Loucy (cell line): ENCODE measurements around the gene KLRK1.
"Not testable (repeated sequence)": the region's sequence is repeated elsewhere in the genome, so short reads cannot be mapped to it uniquely, and the experiment has no call there.

Experiments
- H2AFZ ChIP-seq: fragments of 200-600 bp; sonication (generic); 2 replicates; pipeline ENCODE4 v1.6.0; 2016; ENCODE audit warnings: antibody characterized with exemption, mild to moderate bottlenecking, low read length, moderate library complexity
- H3F3A ChIP-seq: fragments of 200-600 bp; 2 replicates; pipeline ENCODE4 v1.6.0; 2016; ENCODE audit warnings: antibody characterized with exemption, low read depth, mild to moderate bottlenecking
- H3K27me3 ChIP-seq: fragments of 200-600 bp; sonication (generic); 2 replicates; pipeline ENCODE4 v1.6.1; 2014; ENCODE audit warnings: low read length, mild to moderate bottlenecking; ENCODE audit not compliant: insufficient read depth, poor library complexity, severe bottlenecking
- H3K36me3 ChIP-seq: fragments of 200-600 bp; sonication (generic); 2 replicates; pipeline ENCODE4 v1.6.1; 2016; ENCODE audit warnings: low read length; ENCODE audit not compliant: insufficient read depth
- H3K4me1 ChIP-seq: fragments of 200-600 bp; sonication (generic); 2 replicates; pipeline ENCODE4 v1.5.1; 2014; ENCODE audit warnings: low read length, mild to moderate bottlenecking; ENCODE audit not compliant: insufficient read depth, poor library complexity, severe bottlenecking
- H3K4me2 ChIP-seq: fragments of 200-600 bp; sonication (generic); 2 replicates; pipeline ENCODE4 v1.6.0; 2014; ENCODE audit warnings: antibody characterized with exemption, low read length, low read depth, mild to moderate bottlenecking; ENCODE audit not compliant: poor library complexity, severe bottlenecking
- H3K4me3 ChIP-seq: fragments of 200-600 bp; sonication (generic); 2 replicates; pipeline ENCODE4 v1.5.1; 2014; ENCODE audit warnings: low read length, mild to moderate bottlenecking, mixed read lengths; ENCODE audit not compliant: poor library complexity, severe bottlenecking
- H3K79me2 ChIP-seq: fragments of 200-600 bp; sonication (generic); 2 replicates; pipeline ENCODE4 v1.6.1; 2014; ENCODE audit warnings: low read length; ENCODE audit not compliant: insufficient read depth
- H3K9ac ChIP-seq: fragments of 200-600 bp; sonication (generic); 2 replicates; pipeline ENCODE4 v1.6.0; 2014; ENCODE audit warnings: mild to moderate bottlenecking, low read depth, low read length, moderate library complexity; ENCODE audit not compliant: poor library complexity, severe bottlenecking
- H3K9me2 ChIP-seq: fragments of 200-600 bp; sonication (generic); replicated peaks from 2 replicates; pipeline ENCODE4 v1.6.1; 2016; ENCODE audit warnings: low read depth, low read length, mixed read lengths
- H3K9me3 ChIP-seq: fragments of 200-600 bp; sonication (generic); 2 replicates; pipeline ENCODE4 v1.6.1; 2014; ENCODE audit warnings: mild to moderate bottlenecking, antibody characterized with exemption, low read length, low read depth; ENCODE audit not compliant: insufficient read depth
- H4K20me1 ChIP-seq: fragments of 200-600 bp; sonication (generic); 2 replicates; pipeline ENCODE4 v1.6.0; 2014; ENCODE audit warnings: antibody characterized with exemption, low read length, mild to moderate bottlenecking; ENCODE audit not compliant: insufficient read depth, poor library complexity, severe bottlenecking
- CTCF ChIP-seq: fragments of 200-600 bp; sonication (generic); conservative IDR thresholded peaks from 2 replicates; pipeline ENCODE4 v1.5.1; 2014; ENCODE audit warnings: mild to moderate bottlenecking, antibody characterized with exemption, low read length
- EZH2phosphoT487 ChIP-seq: fragments of 200-600 bp; IDR thresholded peaks from 2 replicates; pipeline ENCODE4 v1.6.1; 2018; ENCODE audit warnings: antibody characterized with exemption, mild to moderate bottlenecking, moderate library complexity, borderline replicate concordance

Gene KLRK1

GRCh38 chr12:10384191-10384590 is 5.7 kb downstream of the KLRK1 start:
- Histone ChIP-seq H3F3A (no peaks in the 10 kb centered on the region), H2AFZ (no peak overlapping the region), H3K4me2 (no peak overlapping the region), H3K79me2 (no peaks in the 10 kb centered on the region), H3K9me3 (no peaks in the 10 kb centered on the region), H3K4me1 (peaks cover 12% of the 10 kb centered on the region), H3K27me3 (no peaks in the 10 kb centered on the region), H3K4me3 (no peak overlapping the region), H3K9ac (no peak overlapping the region), H3K9me2 (no peaks in the 10 kb centered on the region), H4K20me1 (no peaks in the 10 kb centered on the region), H3K36me3 (no peaks in the 10 kb centered on the region)
- TF ChIP-seq EZH2phosphoT487: no peak
- TF ChIP-seq CTCF: no peak

- H3K79me2 ChIP-seq: no peaks in the 10 kb centered on the region
- no peaks in the 10 kb centered on the region for H3F3A ChIP-seq
- H3K4me1 ChIP-seq: peaks cover 8% of the 10 kb centered on the region
- H3K9me2 ChIP-seq: no peaks in the 10 kb centered on the region
- no peaks in the 10 kb centered on the region for H4K20me1 ChIP-seq
- H2AFZ ChIP-seq: no peak overlapping the region
- no peaks in the 10 kb centered on the region for H3K27me3 ChIP-seq
- no peaks in the 10 kb centered on the region for H3K36me3 ChIP-seq
- no peak overlapping the region for H3K4me3 ChIP-seq
- no peak overlapping the region for H3K4me2 ChIP-seq
- no peaks in the 10 kb centered on the region for H3K9me3 ChIP-seq
- TF ChIP-seq CTCF (no peak), EZH2phosphoT487 (no peak)
- no peak overlapping the region for H3K9ac ChIP-seq
Measured at GRCh38 chr12:10381928-10382628, 7.8 kb downstream of the KLRK1 start.

DNA sequence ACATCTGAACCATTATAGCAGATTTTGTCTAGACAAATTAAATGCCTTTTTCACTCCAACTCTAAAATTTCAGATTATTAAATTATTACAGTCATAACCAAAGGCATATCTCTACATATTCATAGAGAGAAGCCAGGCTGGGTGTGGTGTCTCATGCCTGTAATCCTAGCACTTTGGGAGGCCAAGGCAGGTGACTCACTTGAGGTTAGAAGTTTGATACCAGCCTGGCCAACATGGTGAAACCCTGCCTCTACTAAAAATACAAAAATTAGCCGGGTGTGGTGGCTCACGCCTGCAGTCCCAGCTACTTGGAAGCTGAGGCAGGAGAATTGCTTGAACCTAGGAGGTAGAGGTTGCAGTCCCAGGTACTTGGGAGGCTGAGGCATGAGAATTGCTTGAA is 11.1 kb downstream of the KLRK1 start:
- not testable (repeated sequence) for H3K36me3 ChIP-seq, H3K9me3 ChIP-seq, H3K4me1 ChIP-seq, H3F3A ChIP-seq, H4K20me1 ChIP-seq, H3K4me2 ChIP-seq, H3K9ac ChIP-seq, H3K79me2 ChIP-seq, H2AFZ ChIP-seq, H3K9me2 ChIP-seq, H3K27me3 ChIP-seq, H3K4me3 ChIP-seq

- Histone ChIP-seq H3F3A (no peaks in the 10 kb centered on the region), H4K20me1 (no peaks in the 10 kb centered on the region), H3K4me1 (peaks cover 22% of the 10 kb centered on the region), H3K4me2 (no peak overlapping the region), H3K4me3 (no peak overlapping the region), H3K79me2 (no peaks in the 10 kb centered on the region), H3K36me3 (no peaks in the 10 kb centered on the region; the same call in 1 of the 2 replicates), H3K9me3 (no peaks in the 10 kb centered on the region), H3K9me2 (no peaks in the 10 kb centered on the region), H3K27me3 (no peaks in the 10 kb centered on the region), H3K9ac (no peak overlapping the region), H2AFZ (no peak overlapping the region)
- TF ChIP-seq CTCF (no peak), EZH2phosphoT487 (no peak)
Measured at GRCh38 chr12:10374624-10375018, 15.2 kb downstream of the KLRK1 start.
